ENCODE data around the gene MAPK8.

The MAPK8 gene

DNA sequence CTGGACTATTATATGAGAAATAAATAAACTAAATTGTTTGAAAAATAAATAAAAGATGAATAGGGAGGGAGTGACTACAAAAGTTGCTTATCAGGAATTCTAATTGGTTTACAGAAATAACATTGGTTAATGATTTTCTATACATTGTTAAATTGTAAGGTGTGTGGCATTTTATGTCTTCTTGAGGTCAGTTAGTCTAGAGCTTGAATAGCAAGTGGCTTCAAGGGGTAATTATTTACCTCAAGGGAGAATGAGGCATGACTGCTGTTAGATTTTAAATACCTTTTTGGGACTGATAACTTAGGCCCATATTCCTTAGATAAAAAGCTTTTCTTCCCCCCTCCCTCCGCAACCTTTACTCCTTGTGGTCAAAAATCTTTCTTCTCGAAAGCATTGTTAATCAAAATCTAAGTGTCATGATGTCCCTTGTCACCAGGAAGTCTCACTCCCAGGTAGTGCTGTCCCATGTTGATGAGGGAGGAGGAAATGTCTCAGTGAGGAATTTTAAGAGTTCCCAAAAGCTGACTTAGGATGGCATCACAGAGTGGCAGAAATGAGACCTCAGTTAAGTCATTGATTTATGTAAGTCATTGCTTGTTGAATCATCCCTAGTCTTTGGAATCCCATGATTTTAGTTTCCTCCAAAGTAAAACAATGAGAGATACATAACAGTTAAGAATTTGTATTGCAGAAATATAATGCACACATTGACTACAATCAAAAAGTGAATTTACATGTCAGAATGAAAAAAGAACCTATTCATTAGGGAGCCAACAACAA, 71.5 kb downstream of the MAPK8 start:
- Histone ChIP-seq H3K36me3 (ENCODE audit: control insufficient read depth in 2 of 2, insufficient read depth in 1 of 2, low read length in 2 of 2) (no peaks in the 10 kb centered on the region), H3K4me1 (ENCODE audit: control insufficient read depth, insufficient read depth, low read length) (no peaks in the 10 kb centered on the region), H3K9me3 (ENCODE audit: control insufficient read depth, insufficient read depth, low read depth, low read length) (no peaks in the 10 kb centered on the region), H3K4me3 (ENCODE audit: low read depth, low read length) (no peak overlapping the region), H3K27ac (ENCODE audit: extremely low read depth, low read depth, low read length) (no peak overlapping the region)
- ChIA-PET POLR2A (no interaction called here), CTCF (interaction anchor here (0.7 kb wide), 1 partner anchor 12 kb away, joined by 3 read pairs; no protein-coding TSS in a partner anchor)
- TF ChIP-seq RBAK (tag by site-specific recombination; IDR thresholded peaks at IDR 0.05) (no peak), KLF8 (tag by site-specific recombination; IDR thresholded peaks at IDR 0.05) (no peak), ZNF112 (tag by site-specific recombination; IDR thresholded peaks at IDR 0.05) (no peak), KLF16 (tag by site-specific recombination; IDR thresholded peaks at IDR 0.05) (no peak), WT1 (tag by site-specific recombination; IDR thresholded peaks at IDR 0.05) (no peak), ZNF423 (tag by site-specific recombination; IDR thresholded peaks at IDR 0.05) (no peak), ZBTB1 (tag by site-specific recombination; IDR thresholded peaks at IDR 0.05) (no peak), ZNF133 (tag by site-specific recombination; IDR thresholded peaks at IDR 0.05) (no peak)
- TF ChIP-seq, protein P1, sequence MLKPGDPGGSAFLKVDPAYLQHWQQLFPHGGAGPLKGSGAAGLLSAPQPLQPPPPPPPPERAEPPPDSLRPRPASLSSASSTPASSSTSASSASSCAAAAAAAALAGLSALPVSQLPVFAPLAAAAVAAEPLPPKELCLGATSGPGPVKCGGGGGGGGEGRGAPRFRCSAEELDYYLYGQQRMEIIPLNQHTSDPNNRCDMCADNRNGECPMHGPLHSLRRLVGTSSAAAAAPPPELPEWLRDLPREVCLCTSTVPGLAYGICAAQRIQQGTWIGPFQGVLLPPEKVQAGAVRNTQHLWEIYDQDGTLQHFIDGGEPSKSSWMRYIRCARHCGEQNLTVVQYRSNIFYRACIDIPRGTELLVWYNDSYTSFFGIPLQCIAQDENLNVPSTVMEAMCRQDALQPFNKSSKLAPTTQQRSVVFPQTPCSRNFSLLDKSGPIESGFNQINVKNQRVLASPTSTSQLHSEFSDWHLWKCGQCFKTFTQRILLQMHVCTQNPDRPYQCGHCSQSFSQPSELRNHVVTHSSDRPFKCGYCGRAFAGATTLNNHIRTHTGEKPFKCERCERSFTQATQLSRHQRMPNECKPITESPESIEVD (tag by site-specific recombination; IDR thresholded peaks at IDR 0.05): no peak
- TF ChIP-seq, protein P2, sequence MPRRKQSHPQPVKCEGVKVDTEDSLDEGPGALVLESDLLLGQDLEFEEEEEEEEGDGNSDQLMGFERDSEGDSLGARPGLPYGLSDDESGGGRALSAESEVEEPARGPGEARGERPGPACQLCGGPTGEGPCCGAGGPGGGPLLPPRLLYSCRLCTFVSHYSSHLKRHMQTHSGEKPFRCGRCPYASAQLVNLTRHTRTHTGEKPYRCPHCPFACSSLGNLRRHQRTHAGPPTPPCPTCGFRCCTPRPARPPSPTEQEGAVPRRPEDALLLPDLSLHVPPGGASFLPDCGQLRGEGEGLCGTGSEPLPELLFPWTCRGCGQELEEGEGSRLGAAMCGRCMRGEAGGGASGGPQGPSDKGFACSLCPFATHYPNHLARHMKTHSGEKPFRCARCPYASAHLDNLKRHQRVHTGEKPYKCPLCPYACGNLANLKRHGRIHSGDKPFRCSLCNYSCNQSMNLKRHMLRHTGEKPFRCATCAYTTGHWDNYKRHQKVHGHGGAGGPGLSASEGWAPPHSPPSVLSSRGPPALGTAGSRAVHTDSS (tag by site-specific recombination; IDR thresholded peaks at IDR 0.05): no peak

DNA sequence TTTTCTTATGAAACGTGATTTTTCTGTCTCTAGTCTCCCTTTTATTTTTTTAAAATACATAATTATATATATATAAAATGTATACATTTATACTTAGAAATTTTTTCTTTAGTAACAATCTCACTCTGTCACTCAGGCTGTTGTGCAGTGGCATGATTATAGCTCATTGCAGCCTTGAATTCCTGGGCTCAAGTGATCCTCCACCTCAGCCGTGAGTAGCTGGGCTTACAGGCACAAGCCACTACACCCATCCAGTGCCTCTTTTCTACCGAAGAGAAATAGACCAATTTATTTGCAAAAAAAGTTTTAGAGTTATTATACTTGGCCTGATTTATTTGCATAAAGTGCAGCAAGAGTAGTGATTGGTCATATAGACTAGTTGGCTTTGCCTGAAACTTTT, 72.2 kb downstream of the MAPK8 start:
- Histone ChIP-seq H3K4me1 (ENCODE audit: control insufficient read depth, insufficient read depth, low read length) (no peaks in the 10 kb centered on the region), H3K9me3 (ENCODE audit: control insufficient read depth, insufficient read depth, low read depth, low read length) (no peaks in the 10 kb centered on the region), H3K36me3 (ENCODE audit: control insufficient read depth in 2 of 2, insufficient read depth in 1 of 2, low read length in 2 of 2) (no peaks in the 10 kb centered on the region), H3K27ac (ENCODE audit: extremely low read depth, low read depth, low read length) (no peak overlapping the region), H3K4me3 (ENCODE audit: low read depth, low read length) (no peak overlapping the region)
- no peak for TF ChIP-seq ZBTB8A (tag by site-specific recombination; IDR thresholded peaks at IDR 0.05)
- no peak for TF ChIP-seq ZSCAN23 (tag by site-specific recombination; IDR thresholded peaks at IDR 0.05)
- no peak for TF ChIP-seq ZNF701 (tag by site-specific recombination; IDR thresholded peaks at IDR 0.05)
- TF ChIP-seq ZNF768 (tag by site-specific recombination; IDR thresholded peaks at IDR 0.05): no peak
- TF ChIP-seq ZNF544 (tag by site-specific recombination; IDR thresholded peaks at IDR 0.05): no peak
- no peak for TF ChIP-seq ZNF157 (tag by site-specific recombination; IDR thresholded peaks at IDR 0.05)
- TF ChIP-seq YY2 (tag by site-specific recombination; IDR thresholded peaks at IDR 0.05): no peak
- no peak for TF ChIP-seq ZNF585B (tag by site-specific recombination; IDR thresholded peaks at IDR 0.05)
- TF ChIP-seq REPIN1 (tag by site-specific recombination; IDR thresholded peaks at IDR 0.05; ENCODE audit: low read depth): no peak
- TF ChIP-seq, protein P3, sequence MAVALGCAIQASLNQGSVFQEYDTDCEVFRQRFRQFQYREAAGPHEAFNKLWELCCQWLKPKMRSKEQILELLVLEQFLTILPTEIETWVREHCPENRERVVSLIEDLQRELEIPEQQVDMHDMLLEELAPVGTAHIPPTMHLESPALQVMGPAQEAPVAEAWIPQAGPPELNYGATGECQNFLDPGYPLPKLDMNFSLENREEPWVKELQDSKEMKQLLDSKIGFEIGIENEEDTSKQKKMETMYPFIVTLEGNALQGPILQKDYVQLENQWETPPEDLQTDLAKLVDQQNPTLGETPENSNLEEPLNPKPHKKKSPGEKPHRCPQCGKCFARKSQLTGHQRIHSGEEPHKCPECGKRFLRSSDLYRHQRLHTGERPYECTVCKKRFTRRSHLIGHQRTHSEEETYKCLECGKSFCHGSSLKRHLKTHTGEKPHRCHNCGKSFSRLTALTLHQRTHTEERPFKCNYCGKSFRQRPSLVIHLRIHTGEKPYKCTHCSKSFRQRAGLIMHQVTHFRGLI (tag by site-specific recombination; IDR thresholded peaks at IDR 0.05): no peak
- ChIA-PET POLR2A (no interaction called here), CTCF (interaction anchor here (0.9 kb wide), 1 partner anchor 27 kb away, joined by 3 read pairs; no protein-coding TSS in a partner anchor)

All from HEK293 (cell line).